ENCODE results near the gene ARL14.

- TF ChIP-seq GABPA (IDR thresholded peaks at IDR 0.05; ENCODE audit: low read depth, low read length) (no peak), GABPA (CRISPR knock-in tag; IDR thresholded peaks at IDR 0.05; ENCODE audit: low read depth) (no peak), SETDB1 (CRISPR knock-in tag; IDR thresholded peaks at IDR 0.05; ENCODE audit: borderline replicate concordance) (no peak), CSRNP2 (CRISPR knock-in tag; conservative IDR thresholded peaks at IDR 0.05; ENCODE audit: low read depth) (no peak)
These were observed 27.0 kb downstream of the ARL14 start for GRCh38 chr3:160703974-160704373.
